ENCODE data around the gene FGF14. TPM values are rescaled to one million over a fixed set of nuclear protein-coding genes. Genes with fewer than 3 reads are reported as not detected.

The FGF14 gene
- total RNA-seq, 2 donors from 2014 or later, result 0.14 TPM

DNA sequence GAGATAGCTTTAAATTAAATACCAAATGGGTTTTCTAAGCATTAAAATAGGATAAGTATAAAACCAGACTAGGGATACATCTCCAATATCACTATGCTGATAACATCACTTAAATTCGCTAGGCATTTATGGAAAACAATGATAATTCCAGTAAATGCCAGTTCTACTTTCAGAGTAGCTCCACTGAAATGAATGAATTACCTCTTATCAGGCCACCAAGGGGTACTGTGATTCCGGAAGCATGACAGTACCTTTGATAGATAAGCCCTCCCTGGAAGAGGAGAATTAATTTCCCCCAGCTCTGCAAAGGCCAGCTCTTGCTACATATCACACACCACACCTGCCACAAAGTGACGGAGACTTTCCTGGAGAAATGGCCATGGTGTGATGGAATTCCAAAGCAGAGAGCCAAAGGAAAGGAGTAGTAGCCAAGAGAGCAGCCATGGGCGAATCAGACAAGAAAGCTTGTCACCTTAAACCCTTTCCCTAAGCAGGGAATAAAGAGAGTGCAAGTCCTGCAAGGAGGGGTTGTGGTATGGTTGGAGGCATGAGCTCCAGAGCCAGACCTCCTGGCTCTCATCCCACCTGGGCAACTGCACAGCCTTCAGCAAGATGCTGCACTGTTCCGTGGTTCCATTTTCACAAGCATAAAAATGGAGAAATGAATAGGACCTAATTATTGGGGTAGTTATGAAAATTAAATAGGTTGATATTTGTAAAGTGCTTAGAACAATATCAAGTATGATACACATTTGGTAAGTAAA lies 423.1 kb downstream of the FGF14 start:
- ATAC-seq (ENCODE audit: insufficient number of reproducible peaks, low FRiP score, low read depth), result no peak
- TF ChIP-seq CTCF (IDR thresholded peaks at IDR 0.05), result no peak

GRCh38 chr13:101977475-101977874 lies 424.4 kb downstream of the FGF14 start:
- Histone ChIP-seq H3K27me3 (replicated peaks; ENCODE audit: insufficient read depth) (no peaks in the 10 kb centered on the region), H3K36me3 (no peaks in the 10 kb centered on the region), H3K27ac (no peak overlapping the region), H3K4me3 (no peak overlapping the region), H3K4me1 (ENCODE audit: control insufficient read depth in 1 of 2, low read depth in 2 of 2) (peaks cover 0 to 24% of the 10 kb centered on the region in 2 donors), H3K9me3 (no peaks in the 10 kb centered on the region)
- ATAC-seq (ENCODE audit: insufficient number of reproducible peaks, low FRiP score, low read depth) (no peak), DNase-seq (ENCODE audit: low spot score) (no peak)
- no peak for TF ChIP-seq CTCF (IDR thresholded peaks at IDR 0.05)

More for the DNA sequence above, 423.1 kb downstream of the FGF14 start:
- Histone ChIP-seq H3K4me3 (no peak overlapping the region), H3K4me1 (ENCODE audit: control insufficient read depth in 1 of 2, low read depth in 2 of 2) (peaks cover 0 to 24% of the 10 kb centered on the region in 2 donors), H3K36me3 (no peaks in the 10 kb centered on the region), H3K9me3 (no peaks in the 10 kb centered on the region), H3K27ac (no peak overlapping the region), H3K27me3 (replicated peaks; ENCODE audit: insufficient read depth) (no peaks in the 10 kb centered on the region)
- DNase-seq (ENCODE audit: low spot score), result no peak

DNA sequence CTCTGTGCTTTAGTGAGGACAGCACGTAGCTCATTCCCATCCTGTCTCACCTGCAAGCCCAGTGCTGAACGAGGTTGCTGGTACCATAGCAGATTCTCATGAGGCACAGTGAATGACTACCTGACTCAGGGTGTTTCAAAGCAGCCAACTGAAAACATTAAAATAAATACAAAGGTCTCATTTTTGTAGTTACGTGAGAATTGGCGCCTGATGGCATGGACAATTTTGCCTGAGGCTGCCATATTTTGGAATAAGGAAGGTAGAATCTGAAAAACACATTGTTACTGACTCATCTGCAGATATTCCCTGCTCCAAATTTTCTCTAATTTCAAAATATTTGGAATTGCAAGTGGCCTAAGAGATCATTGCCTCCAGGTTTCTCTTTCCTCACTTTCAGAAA lies 429.7 kb downstream of the FGF14 start:
- Histone ChIP-seq H3K9me3 (no peaks in the 10 kb centered on the region), H3K27ac (no peak overlapping the region), H3K4me3 (no peak overlapping the region), H3K4me1 (ENCODE audit: control insufficient read depth in 1 of 2, low read depth in 2 of 2) (peaks cover 0 to 6% of the 10 kb centered on the region in 2 donors), H3K36me3 (no peaks in the 10 kb centered on the region), H3K27me3 (replicated peaks; ENCODE audit: insufficient read depth) (no peaks in the 10 kb centered on the region)
- no peak for ATAC-seq (ENCODE audit: insufficient number of reproducible peaks, low FRiP score, low read depth)
- no peak for TF ChIP-seq CTCF (IDR thresholded peaks at IDR 0.05)
- no peak for DNase-seq (ENCODE audit: low spot score)

GRCh38 chr13:101970341-101970740 lies 431.5 kb downstream of the FGF14 start:
- no peaks in the 10 kb centered on the region for H3K9me3 ChIP-seq
- DNase-seq (ENCODE audit: low spot score) (no peak), ATAC-seq (ENCODE audit: insufficient number of reproducible peaks, low FRiP score, low read depth) (no peak)
- no peak for TF ChIP-seq CTCF (IDR thresholded peaks at IDR 0.05)
- no peaks in the 10 kb centered on the region for H3K27me3 ChIP-seq (replicated peaks; ENCODE audit: insufficient read depth)
- H3K36me3 ChIP-seq, result no peaks in the 10 kb centered on the region
- no peak overlapping the region for H3K27ac ChIP-seq
- no peak overlapping the region for H3K4me3 ChIP-seq
- H3K4me1 ChIP-seq (ENCODE audit: control insufficient read depth in 1 of 2, low read depth in 2 of 2), result no peaks in the 10 kb centered on the region

- no peak for TF ChIP-seq CTCF (IDR thresholded peaks at IDR 0.05)
- no peaks in the 10 kb centered on the region for H3K27me3 ChIP-seq (replicated peaks; ENCODE audit: insufficient read depth)
- no peaks in the 10 kb centered on the region for H3K4me1 ChIP-seq (ENCODE audit: control insufficient read depth in 1 of 2, low read depth in 2 of 2)
- no peak for ATAC-seq (ENCODE audit: insufficient number of reproducible peaks, low FRiP score, low read depth)
- no peak overlapping the region for H3K27ac ChIP-seq
- H3K4me3 ChIP-seq, result no peak overlapping the region
- H3K36me3 ChIP-seq, result no peaks in the 10 kb centered on the region
- no peaks in the 10 kb centered on the region for H3K9me3 ChIP-seq
- DNase-seq (ENCODE audit: low spot score), result no peak
These were observed 434.1 kb downstream of the FGF14 start for GRCh38 chr13:101967781-101968180.
